C4-2B (cell line): Measurements from ENCODE around the gene BMX.

Experiments
- H3K27ac ChIP-seq: fragments of 450-650 bp; 2 replicates; pipeline ENCODE4 v1.5.1; 2017
- CTCF ChIP-seq: fragments of 450-650 bp; conservative IDR thresholded peaks from 2 replicates; pipeline ENCODE4 v1.5.1; 2017; ENCODE audit warnings: mild to moderate bottlenecking
- ZFX ChIP-seq: fragments of 450-650 bp; IDR thresholded peaks from 2 replicates; pipeline ENCODE4 v1.6.1; 2017

Gene BMX

GRCh38 chrX:15493118-15493962, 7.3 kb upstream of the BMX start, which contains the start of gene PIR:
Gene PIR (minus strand): TSS chrX:15493333. CDS start chrX:15491257, 2,076 bp downstream.
- peak; percentile 72 for TF ChIP-seq CTCF
- no peak for TF ChIP-seq ZFX
- peak within 1 kb of the TSS; percentile 79 for H3K27ac ChIP-seq

GRCh38 chrX:15495801-15496200, 4.8 kb upstream of the BMX start:
- TF ChIP-seq CTCF (no peak), ZFX (no peak)

GRCh38 chrX:15496824-15497223, 3.8 kb upstream of the BMX start:
- no peak overlapping the region for H3K27ac ChIP-seq
- TF ChIP-seq ZFX (no peak), CTCF (no peak)

More at GRCh38 chrX:15495801-15496200, 4.8 kb upstream of the BMX start:
- H3K27ac ChIP-seq = no peak overlapping the region

GRCh38 chrX:15497865-15498264, 2.7 kb upstream of the BMX start:
- TF ChIP-seq CTCF = peak; percentile 77
- TF ChIP-seq ZFX = no peak
- H3K27ac ChIP-seq = no peak overlapping the region

GRCh38 chrX:15498741-15499140, 1.9 kb upstream of the BMX start:
- TF ChIP-seq ZFX = no peak
- no peak for TF ChIP-seq CTCF

GRCh38 chrX:15499976-15500375, 631 bp upstream of the BMX start:
- TF ChIP-seq CTCF (no peak), ZFX (no peak)

More at GRCh38 chrX:15498741-15499140, 1.9 kb upstream of the BMX start:
- H3K27ac ChIP-seq = no peak overlapping the region

GRCh38 chrX:15501506-15501905, 899 bp downstream of the BMX start:
- TF ChIP-seq CTCF = no peak
- TF ChIP-seq ZFX = no peak
- no peak overlapping the region for H3K27ac ChIP-seq

More at GRCh38 chrX:15499976-15500375, 631 bp upstream of the BMX start:
- H3K27ac ChIP-seq = no peak overlapping the region
